Measurements from ENCODE around the gene SORCS2. TPM values are rescaled to one million over a fixed set of nuclear protein-coding genes. Genes with fewer than 3 reads are reported as not detected.

SORCS2 gene
- total RNA-seq, 1 experiment from 2014 or later: not detected

GRCh38 chr4:7655511-7656243 is 463.3 kb downstream of the SORCS2 start:
- Mint-ChIP-seq H3K27me3 (ENCODE audit: unreplicated experiment) (peaks cover 18% of the 10 kb centered on the region), H3K9me3 (ENCODE audit: low read depth, unreplicated experiment) (no peaks in the 10 kb centered on the region), H3K36me3 (ENCODE audit: insufficient read depth, unreplicated experiment) (no peaks in the 10 kb centered on the region), H3K4me3 (ENCODE audit: low read depth, unreplicated experiment) (no peak overlapping the region), H3K27ac (ENCODE audit: unreplicated experiment) (no peak overlapping the region), H3K4me1 (ENCODE audit: low read depth, unreplicated experiment) (no peaks in the 10 kb centered on the region)
- BruUV-seq (replicated peaks): no TSS peak
- no peak for DNase-seq
- CTCF ChIA-PET: interaction anchor here (0.6 kb wide), 1 partner anchor 14 kb away, joined by 5 read pairs; no protein-coding TSS in a partner anchor
- intact Hi-C loops (cut with micrococcal nuclease; ENCODE audit: unreplicated experiment): no loop called here
- TF ChIP-seq CTCF (IDR thresholded peaks at IDR 0.05; ENCODE audit: unreplicated experiment): no peak

GRCh38 chr4:7656244-7656800 is 464.0 kb downstream of the SORCS2 start:
- CTCF ChIA-PET: interaction anchor here (0.6 kb wide), 1 partner anchor 15 kb away, joined by 5 read pairs; no protein-coding TSS in a partner anchor
- H3K4me3 Mint-ChIP-seq (ENCODE audit: low read depth, unreplicated experiment): no peak overlapping the region
- no peaks in the 10 kb centered on the region for H3K9me3 Mint-ChIP-seq (ENCODE audit: low read depth, unreplicated experiment)
- H3K27me3 Mint-ChIP-seq (ENCODE audit: unreplicated experiment): peaks cover 13% of the 10 kb centered on the region
- intact Hi-C loops (cut with micrococcal nuclease; ENCODE audit: unreplicated experiment): no loop called here
- BruUV-seq (replicated peaks): no TSS peak
- no peaks in the 10 kb centered on the region for H3K4me1 Mint-ChIP-seq (ENCODE audit: low read depth, unreplicated experiment)
- TF ChIP-seq CTCF (IDR thresholded peaks at IDR 0.05; ENCODE audit: unreplicated experiment): no peak
- H3K27ac Mint-ChIP-seq (ENCODE audit: unreplicated experiment): no peak overlapping the region
- no peak for DNase-seq
- no peaks in the 10 kb centered on the region for H3K36me3 Mint-ChIP-seq (ENCODE audit: insufficient read depth, unreplicated experiment)

- intact Hi-C loops (cut with micrococcal nuclease; ENCODE audit: unreplicated experiment): no loop called here
Observed at GRCh38 chr4:7657545-7658297, 465.4 kb downstream of the SORCS2 start.

More at GRCh38 chr4:7657545-7658297, 465.4 kb downstream of the SORCS2 start:
- no TSS peak for BruUV-seq (replicated peaks)
- CTCF ChIA-PET: no interaction called here
- Mint-ChIP-seq H3K36me3 (ENCODE audit: insufficient read depth, unreplicated experiment) (no peaks in the 10 kb centered on the region), H3K27me3 (ENCODE audit: unreplicated experiment) (peaks cover 17% of the 10 kb centered on the region), H3K27ac (ENCODE audit: unreplicated experiment) (no peak overlapping the region), H3K9me3 (ENCODE audit: low read depth, unreplicated experiment) (no peaks in the 10 kb centered on the region), H3K4me3 (ENCODE audit: low read depth, unreplicated experiment) (no peak overlapping the region), H3K4me1 (ENCODE audit: low read depth, unreplicated experiment) (no peaks in the 10 kb centered on the region)
- DNase-seq: no peak
- TF ChIP-seq CTCF (IDR thresholded peaks at IDR 0.05; ENCODE audit: unreplicated experiment): no peak
